Measurements from ENCODE around the gene NAA38. TPM values are rescaled to one million over a fixed set of nuclear protein-coding genes. Genes with fewer than 3 reads are reported as not detected.

Gene NAA38
- total and polyA plus RNA-seq, 2 donors from 2014 or later = 69.6 to 246 TPM

DNA sequence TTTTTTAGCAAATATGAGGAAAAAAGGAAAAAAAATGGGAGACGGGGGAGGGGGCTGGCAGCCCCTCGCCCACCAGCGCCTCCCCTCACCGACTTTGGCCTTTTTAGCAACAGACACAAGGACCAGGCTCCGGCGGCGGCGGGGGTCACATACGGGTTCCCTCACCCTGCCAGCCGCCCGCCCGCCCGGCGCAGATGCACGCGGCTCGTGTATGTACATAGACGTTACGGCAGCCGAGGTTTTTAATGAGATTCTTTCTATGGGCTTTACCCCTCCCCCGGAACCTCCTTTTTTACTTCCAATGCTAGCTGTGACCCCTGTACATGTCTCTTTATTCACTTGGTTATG lies 3.7 kb downstream of the NAA38 start:
- H3K27me3 ChIP-seq (ENCODE audit: control insufficient read depth, insufficient read depth, low read length) = no peaks in the 10 kb centered on the region
- no peak overlapping the region for H3K27ac ChIP-seq (ENCODE audit: low read depth in 2 of 2, low read length in 2 of 2)
- FAIRE-seq = no peak
- H3K4me1 ChIP-seq (ENCODE audit: control insufficient read depth in 2 of 3, insufficient read depth in 2 of 3, low read depth in 1 of 3, low read length in 3 of 3) = peaks cover 0 to 29% (median 1%) of the 10 kb centered on the region in 3 donors
- no peaks in the 10 kb centered on the region for H3K9me3 ChIP-seq (ENCODE audit: control insufficient read depth in 2 of 3, insufficient read depth in 1 of 3, low read length in 3 of 3)
- peak in 2 of 5 donors; percentile 60 to 75 for DNase-seq
- H3K4me3 ChIP-seq (ENCODE audit: low read length in 3 of 3) = no peak overlapping the region
- H3K9ac ChIP-seq (ENCODE audit: low read length in 3 of 3) = no peak overlapping the region
- peaks cover 8 to 39% (median 17%) of the 10 kb centered on the region in 3 donors for H3K36me3 ChIP-seq (ENCODE audit: control insufficient read depth in 2 of 3, insufficient read depth in 3 of 3, low read length in 3 of 3)
- intact Hi-C loops (cut with DNase I) = no loop called here
- TF ChIP-seq, protein P1, sequence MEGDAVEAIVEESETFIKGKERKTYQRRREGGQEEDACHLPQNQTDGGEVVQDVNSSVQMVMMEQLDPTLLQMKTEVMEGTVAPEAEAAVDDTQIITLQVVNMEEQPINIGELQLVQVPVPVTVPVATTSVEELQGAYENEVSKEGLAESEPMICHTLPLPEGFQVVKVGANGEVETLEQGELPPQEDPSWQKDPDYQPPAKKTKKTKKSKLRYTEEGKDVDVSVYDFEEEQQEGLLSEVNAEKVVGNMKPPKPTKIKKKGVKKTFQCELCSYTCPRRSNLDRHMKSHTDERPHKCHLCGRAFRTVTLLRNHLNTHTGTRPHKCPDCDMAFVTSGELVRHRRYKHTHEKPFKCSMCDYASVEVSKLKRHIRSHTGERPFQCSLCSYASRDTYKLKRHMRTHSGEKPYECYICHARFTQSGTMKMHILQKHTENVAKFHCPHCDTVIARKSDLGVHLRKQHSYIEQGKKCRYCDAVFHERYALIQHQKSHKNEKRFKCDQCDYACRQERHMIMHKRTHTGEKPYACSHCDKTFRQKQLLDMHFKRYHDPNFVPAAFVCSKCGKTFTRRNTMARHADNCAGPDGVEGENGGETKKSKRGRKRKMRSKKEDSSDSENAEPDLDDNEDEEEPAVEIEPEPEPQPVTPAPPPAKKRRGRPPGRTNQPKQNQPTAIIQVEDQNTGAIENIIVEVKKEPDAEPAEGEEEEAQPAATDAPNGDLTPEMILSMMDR (IDR thresholded peaks at IDR 0.05; ENCODE audit: borderline replicate concordance, extremely low read depth, insufficient read depth) = no peak

DNA sequence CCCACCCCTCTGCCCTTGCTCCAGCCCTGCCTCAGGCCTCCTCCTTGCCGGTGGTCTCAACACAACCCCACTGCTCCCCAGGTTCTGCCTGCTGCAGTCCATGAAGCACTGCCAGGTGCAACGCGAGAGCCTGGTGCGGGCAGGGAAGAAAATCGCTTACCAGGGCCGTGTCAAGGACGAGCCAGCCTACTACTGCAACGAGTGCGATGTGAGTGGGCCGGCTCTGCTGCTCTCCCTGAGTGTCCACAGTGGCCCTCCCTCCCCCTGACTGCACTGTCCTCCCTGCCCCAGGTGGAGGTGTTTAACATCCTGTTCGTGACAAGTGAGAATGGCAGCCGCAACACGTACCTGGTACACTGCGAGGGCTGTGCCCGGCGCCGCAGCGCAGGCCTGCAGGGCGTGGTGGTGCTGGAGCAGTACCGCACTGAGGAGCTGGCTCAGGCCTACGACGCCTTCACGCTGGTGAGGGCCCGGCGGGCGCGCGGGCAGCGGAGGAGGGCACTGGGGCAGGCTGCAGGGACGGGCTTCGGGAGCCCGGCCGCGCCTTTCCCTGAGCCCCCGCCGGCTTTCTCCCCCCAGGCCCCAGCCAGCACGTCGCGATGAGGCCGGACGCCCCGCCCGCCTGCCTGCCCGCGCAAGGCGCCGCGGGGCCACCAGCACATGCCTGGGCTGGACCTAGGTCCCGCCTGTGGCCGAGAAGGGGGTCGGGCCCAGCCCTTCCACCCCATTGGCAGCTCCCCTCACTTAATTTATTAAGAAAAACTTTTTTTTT lies 4.3 kb downstream of the NAA38 start:
- Histone ChIP-seq H3K9me3 (ENCODE audit: control insufficient read depth in 2 of 3, insufficient read depth in 1 of 3, low read length in 3 of 3) (no peaks in the 10 kb centered on the region), H3K4me3 (ENCODE audit: low read length in 3 of 3) (no peak overlapping the region), H3K27ac (ENCODE audit: low read depth in 2 of 2, low read length in 2 of 2) (no peak overlapping the region), H3K4me1 (ENCODE audit: control insufficient read depth in 2 of 3, insufficient read depth in 2 of 3, low read depth in 1 of 3, low read length in 3 of 3) (peaks cover 0 to 24% (median 0%) of the 10 kb centered on the region in 3 donors), H3K9ac (ENCODE audit: low read length in 3 of 3) (no peak overlapping the region), H3K27me3 (ENCODE audit: control insufficient read depth, insufficient read depth, low read length) (no peaks in the 10 kb centered on the region), H3K36me3 (ENCODE audit: control insufficient read depth in 2 of 3, insufficient read depth in 3 of 3, low read length in 3 of 3) (peaks cover 8 to 39% (median 17%) of the 10 kb centered on the region in 3 donors)
- FAIRE-seq (no peak), DNase-seq (peak in 2 of 5 donors; percentile 64 to 80)
- intact Hi-C loops (cut with DNase I) = no loop called here
- TF ChIP-seq, protein P1 (IDR thresholded peaks at IDR 0.05; ENCODE audit: borderline replicate concordance, extremely low read depth, insufficient read depth) = no peak

DNA sequence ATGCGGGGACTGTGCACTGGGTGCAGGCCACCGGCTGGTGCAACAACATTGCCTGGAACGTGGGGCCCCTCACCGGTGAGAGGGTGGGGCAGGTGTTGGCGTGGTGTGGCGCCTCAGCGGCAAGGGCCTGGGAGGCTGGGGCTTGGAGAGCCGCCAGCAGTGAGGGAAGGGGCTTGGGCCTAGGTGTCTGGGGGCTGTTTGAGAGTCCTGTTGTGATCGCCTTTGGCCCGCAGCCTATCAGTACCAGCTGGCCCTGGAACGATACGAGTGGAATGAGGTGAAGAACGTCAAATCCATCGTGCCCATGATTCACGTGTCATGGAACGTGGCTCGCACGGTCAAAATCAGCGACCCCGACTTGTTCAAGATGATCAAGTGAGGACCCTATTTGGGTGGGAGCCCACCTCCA lies 5.1 kb downstream of the NAA38 start:
- no peak for FAIRE-seq
- peak in 1 of 5 donors; percentile 84 for DNase-seq
- peak overlapping the region in 1 of 2 donors; percentile 34 for H3K27ac ChIP-seq (ENCODE audit: low read depth in 2 of 2, low read length in 2 of 2)
- TF ChIP-seq, protein P1 (IDR thresholded peaks at IDR 0.05; ENCODE audit: borderline replicate concordance, extremely low read depth, insufficient read depth) = no peak
- H3K4me3 ChIP-seq (ENCODE audit: low read length in 3 of 3) = no peak overlapping the region
- intact Hi-C loops (cut with DNase I) = no loop called here
- peaks cover 0 to 24% (median 0%) of the 10 kb centered on the region in 3 donors for H3K4me1 ChIP-seq (ENCODE audit: control insufficient read depth in 2 of 3, insufficient read depth in 2 of 3, low read depth in 1 of 3, low read length in 3 of 3)
- peaks cover 8 to 39% (median 17%) of the 10 kb centered on the region in 3 donors for H3K36me3 ChIP-seq (ENCODE audit: control insufficient read depth in 2 of 3, insufficient read depth in 3 of 3, low read length in 3 of 3)
- no peak overlapping the region for H3K9ac ChIP-seq (ENCODE audit: low read length in 3 of 3)
- no peaks in the 10 kb centered on the region for H3K27me3 ChIP-seq (ENCODE audit: control insufficient read depth, insufficient read depth, low read length)
- no peaks in the 10 kb centered on the region for H3K9me3 ChIP-seq (ENCODE audit: control insufficient read depth in 2 of 3, insufficient read depth in 1 of 3, low read length in 3 of 3)

Data from kidney (tissue), 14 donors.